ENCODE measurements around the gene CALU. TPM values are rescaled to one million over a fixed set of nuclear protein-coding genes. Genes with fewer than 3 reads are reported as not detected.

The CALU gene
- total RNA-seq, 2 experiments from 2014 or later = 34.8 to 35.5 TPM

GRCh38 chr7:128739990-128740682 lies 977 bp downstream of the CALU start:
- ChIA-PET POLR2A (interaction anchor here (0.6 to 2.0 kb wide), 7 partner anchors 17 to 637 kb away, joined by 3 to 7 read pairs (median 3); partner anchors contain the start of gene ATP6V1F), CTCF (interaction anchor here (0.8 to 2.5 kb wide), 8 partner anchors 9 to 628 kb away, joined by 3 to 9 read pairs (median 5); no protein-coding TSS in a partner anchor)
- H3K4me1 Mint-ChIP-seq (ENCODE audit: low read depth) = peaks cover 40% of the 10 kb centered on the region
- no peak for DNase-seq
- H3K4me3 Mint-ChIP-seq = peak overlapping the region; percentile 91
- peak overlapping the region; percentile 95 for H3K27ac Mint-ChIP-seq
- H3K36me3 Mint-ChIP-seq (ENCODE audit: low read depth) = peaks cover 23% of the 10 kb centered on the region
- H3K9me3 Mint-ChIP-seq (ENCODE audit: insufficient read depth) = no peaks in the 10 kb centered on the region
- ATAC-seq = no peak
- H3K27me3 Mint-ChIP-seq (ENCODE audit: low read depth) = peaks cover under 1% of the 10 kb centered on the region

- Mint-ChIP-seq H3K27me3 (ENCODE audit: low read depth) (no peaks in the 10 kb centered on the region), H3K4me1 (ENCODE audit: low read depth) (peaks cover 45% of the 10 kb centered on the region), H3K4me3 (no peak overlapping the region), H3K9me3 (ENCODE audit: insufficient read depth) (no peaks in the 10 kb centered on the region), H3K27ac (no peak overlapping the region), H3K36me3 (ENCODE audit: low read depth) (peaks cover 29% of the 10 kb centered on the region)
- ChIA-PET CTCF (interaction anchor here (0.8 to 2.5 kb wide), 4 partner anchors 9 to 350 kb away, joined by 3 to 7 read pairs (median 6); no protein-coding TSS in a partner anchor), POLR2A (interaction anchor here (0.9 kb wide), 1 partner anchor 122 kb away, joined by 3 read pairs; no protein-coding TSS in a partner anchor)
- ATAC-seq (no peak), DNase-seq (no peak)
Observed at GRCh38 chr7:128740996-128741395, 1.8 kb downstream of the CALU start.

GRCh38 chr7:128741491-128741890 lies 2.3 kb downstream of the CALU start:
- ATAC-seq (no peak), DNase-seq (no peak)
- H3K36me3 Mint-ChIP-seq (ENCODE audit: low read depth) = peaks cover 29% of the 10 kb centered on the region
- H3K27ac Mint-ChIP-seq = no peak overlapping the region
- H3K9me3 Mint-ChIP-seq (ENCODE audit: insufficient read depth) = no peaks in the 10 kb centered on the region
- H3K4me3 Mint-ChIP-seq = no peak overlapping the region
- no peaks in the 10 kb centered on the region for H3K27me3 Mint-ChIP-seq (ENCODE audit: low read depth)
- H3K4me1 Mint-ChIP-seq (ENCODE audit: low read depth) = peaks cover 45% of the 10 kb centered on the region
- ChIA-PET POLR2A (no interaction called here), CTCF (interaction anchor here (0.8 to 1.5 kb wide), 3 partner anchors 9 to 15 kb away, joined by 3 to 5 read pairs (median 3); no protein-coding TSS in a partner anchor)

DNA sequence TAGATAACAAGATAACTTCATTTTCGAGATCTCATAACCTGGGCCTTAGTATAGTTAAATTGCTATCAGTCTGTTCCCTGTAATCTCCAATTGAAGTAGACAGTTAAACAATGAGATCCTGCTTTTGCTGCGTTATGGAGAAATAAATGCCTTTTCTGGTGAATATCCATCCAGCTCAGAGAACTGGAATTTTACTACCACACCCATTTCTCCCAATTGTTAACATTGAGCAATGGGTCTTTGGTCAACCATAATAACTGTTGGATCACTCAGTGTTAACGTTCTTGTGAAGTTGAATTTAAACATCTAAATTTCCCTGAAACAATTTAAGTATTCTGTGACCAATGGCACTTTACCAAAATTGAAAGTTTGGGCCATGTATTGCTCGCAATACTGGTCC lies 3.0 kb downstream of the CALU start:
- ATAC-seq = no peak
- Mint-ChIP-seq H3K4me1 (ENCODE audit: low read depth) (peaks cover 45% of the 10 kb centered on the region), H3K27ac (no peak overlapping the region), H3K27me3 (ENCODE audit: low read depth) (no peaks in the 10 kb centered on the region), H3K4me3 (no peak overlapping the region), H3K36me3 (ENCODE audit: low read depth) (peaks cover 33% of the 10 kb centered on the region), H3K9me3 (ENCODE audit: insufficient read depth) (no peaks in the 10 kb centered on the region)
- ChIA-PET POLR2A (no interaction called here), CTCF (interaction anchor here (0.9 to 1.5 kb wide), 2 partner anchors 8 to 14 kb away, joined by 3 to 5 read pairs; no protein-coding TSS in a partner anchor)
- DNase-seq = no peak

DNA sequence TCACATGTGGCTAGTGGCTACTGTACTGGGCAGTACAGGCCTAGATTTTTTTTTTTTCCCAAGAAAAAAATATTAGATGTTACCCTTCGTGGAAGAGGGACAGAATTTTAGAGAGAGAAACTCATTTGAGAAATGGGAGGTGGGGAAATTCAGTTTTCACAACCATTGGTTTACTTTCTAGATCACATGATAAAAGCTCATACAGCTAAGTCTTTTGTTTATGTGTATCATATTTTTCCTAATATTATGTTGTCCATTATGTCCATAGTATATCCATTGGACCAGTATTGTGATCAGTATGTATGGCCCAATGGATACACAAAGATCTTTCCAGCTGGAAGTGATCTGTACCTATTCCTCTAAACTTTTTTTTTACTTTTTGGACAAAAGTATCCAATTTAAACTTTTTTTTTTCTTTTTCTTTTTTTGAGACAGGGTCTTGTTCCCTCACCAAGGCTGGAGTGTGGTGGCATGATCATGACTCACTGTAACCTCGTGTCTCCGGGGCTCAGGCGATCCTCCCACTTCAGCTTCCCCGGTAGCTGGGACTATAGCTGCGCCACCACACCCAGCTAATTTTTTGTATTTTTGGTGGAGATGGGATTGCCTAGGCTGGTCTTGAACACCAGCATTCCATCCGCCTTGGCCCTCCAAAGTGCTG lies 4.1 kb downstream of the CALU start:
- Mint-ChIP-seq H3K9me3 (ENCODE audit: insufficient read depth) (no peaks in the 10 kb centered on the region), H3K4me3 (no peak overlapping the region), H3K4me1 (ENCODE audit: low read depth) (peaks cover 42% of the 10 kb centered on the region), H3K27ac (no peak overlapping the region), H3K27me3 (ENCODE audit: low read depth) (no peaks in the 10 kb centered on the region), H3K36me3 (ENCODE audit: low read depth) (peaks cover 41% of the 10 kb centered on the region)
- DNase-seq (no peak), ATAC-seq (no peak)
- POLR2A ChIA-PET = interaction anchor here (0.6 kb wide), 1 partner anchor 966 kb away, joined by 3 read pairs; no protein-coding TSS in a partner anchor
- CTCF ChIA-PET = interaction anchor here (1.0 to 1.5 kb wide), 2 partner anchors 11 to 13 kb away, joined by 3 to 5 read pairs; no protein-coding TSS in a partner anchor

- ChIA-PET CTCF (no interaction called here), POLR2A (no interaction called here)
- Mint-ChIP-seq H3K4me3 (no peak overlapping the region), H3K27me3 (ENCODE audit: low read depth) (no peaks in the 10 kb centered on the region), H3K9me3 (ENCODE audit: insufficient read depth) (no peaks in the 10 kb centered on the region), H3K36me3 (ENCODE audit: low read depth) (peaks cover 51% of the 10 kb centered on the region), H3K27ac (no peak overlapping the region), H3K4me1 (ENCODE audit: low read depth) (peaks cover 36% of the 10 kb centered on the region)
- ATAC-seq (no peak), DNase-seq (no peak)
Observed at GRCh38 chr7:128744366-128744905, 5.3 kb downstream of the CALU start.

GRCh38 chr7:128745706-128746105 lies 6.5 kb downstream of the CALU start:
- no peaks in the 10 kb centered on the region for H3K27me3 Mint-ChIP-seq (ENCODE audit: low read depth)
- ATAC-seq = no peak
- ChIA-PET POLR2A (no interaction called here), CTCF (interaction anchor here (1.2 kb wide), 1 partner anchor 345 kb away, joined by 3 read pairs; no protein-coding TSS in a partner anchor)
- no peak overlapping the region for H3K4me3 Mint-ChIP-seq
- no peak overlapping the region for H3K27ac Mint-ChIP-seq
- no peak for DNase-seq
- H3K36me3 Mint-ChIP-seq (ENCODE audit: low read depth) = peaks cover 54% of the 10 kb centered on the region
- H3K4me1 Mint-ChIP-seq (ENCODE audit: low read depth) = peaks cover 30% of the 10 kb centered on the region
- no peaks in the 10 kb centered on the region for H3K9me3 Mint-ChIP-seq (ENCODE audit: insufficient read depth)

DNA sequence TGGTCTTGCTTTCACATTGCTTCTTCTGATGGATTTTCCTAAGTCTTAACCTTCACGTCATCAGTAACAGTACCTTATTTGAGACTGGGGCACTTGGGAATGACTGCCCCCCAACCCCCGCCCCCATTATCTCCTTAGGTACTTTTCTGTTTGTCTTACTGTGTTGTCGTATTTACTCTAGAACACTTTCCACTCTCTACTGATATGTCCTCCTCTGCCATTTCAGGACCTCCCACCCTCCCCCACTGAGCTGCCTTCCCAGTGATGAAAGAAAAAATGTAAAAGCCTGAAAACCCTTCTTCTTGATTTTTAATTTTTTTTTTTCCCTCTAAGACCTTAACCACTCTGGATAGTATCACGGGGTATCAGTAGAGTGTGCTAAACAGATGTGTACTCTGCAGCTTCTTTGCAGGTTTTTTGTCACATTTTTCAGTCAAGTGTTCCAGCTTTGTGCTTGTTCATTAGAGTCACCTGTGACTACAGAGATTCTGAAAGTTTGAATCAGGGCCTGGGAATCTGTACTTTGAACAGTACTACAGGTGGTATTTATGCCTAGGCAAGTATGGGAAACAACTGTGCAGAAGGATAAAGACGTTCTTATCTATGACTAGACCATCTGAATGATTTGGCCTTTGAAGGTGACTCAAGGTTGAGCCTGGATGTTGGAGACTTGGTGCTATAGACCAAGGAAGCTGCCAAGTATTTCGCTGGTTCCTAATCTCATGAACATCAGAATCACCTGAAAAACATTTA lies 8.3 kb downstream of the CALU start:
- ATAC-seq = no peak
- POLR2A ChIA-PET = interaction anchor here (0.8 kb wide), 1 partner anchor 9 kb away, joined by 3 read pairs; the partner anchor contains the start of gene CALU
- H3K27ac Mint-ChIP-seq = no peak overlapping the region
- CTCF ChIA-PET = interaction anchor here (1.1 kb wide), 2 partner anchors 9 to 136 kb away, joined by 3 read pairs; no protein-coding TSS in a partner anchor
- H3K4me1 Mint-ChIP-seq (ENCODE audit: low read depth) = peaks cover 15% of the 10 kb centered on the region
- H3K36me3 Mint-ChIP-seq (ENCODE audit: low read depth) = peaks cover 46% of the 10 kb centered on the region
- no peak for DNase-seq
- H3K27me3 Mint-ChIP-seq (ENCODE audit: low read depth) = no peaks in the 10 kb centered on the region
- no peaks in the 10 kb centered on the region for H3K9me3 Mint-ChIP-seq (ENCODE audit: insufficient read depth)
- H3K4me3 Mint-ChIP-seq = no peak overlapping the region

DNA sequence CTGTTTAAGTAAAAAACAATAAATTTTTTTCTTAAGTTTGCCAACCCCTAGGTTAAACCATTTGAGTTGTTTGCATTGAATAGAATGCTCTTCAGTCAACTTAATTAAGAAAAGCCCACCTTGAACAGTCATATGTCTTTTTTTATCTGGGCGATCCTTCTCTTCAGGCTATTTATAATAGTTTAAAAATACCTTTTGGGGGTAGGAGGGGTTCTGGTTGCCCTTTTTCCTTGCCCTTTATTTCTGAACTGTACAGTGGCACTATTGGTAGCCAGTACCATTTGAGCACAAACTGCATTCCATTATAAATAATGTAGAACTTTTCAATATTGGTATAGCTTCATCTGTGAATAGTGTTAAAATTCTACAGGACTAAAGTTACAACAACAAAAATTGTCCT lies 13.1 kb downstream of the CALU start:
- no peak overlapping the region for H3K27ac Mint-ChIP-seq
- H3K36me3 Mint-ChIP-seq (ENCODE audit: low read depth) = peaks cover 58% of the 10 kb centered on the region
- POLR2A ChIA-PET = no interaction called here
- no peak overlapping the region for H3K4me3 Mint-ChIP-seq
- H3K27me3 Mint-ChIP-seq (ENCODE audit: low read depth) = no peaks in the 10 kb centered on the region
- no peaks in the 10 kb centered on the region for H3K4me1 Mint-ChIP-seq (ENCODE audit: low read depth)
- no peaks in the 10 kb centered on the region for H3K9me3 Mint-ChIP-seq (ENCODE audit: insufficient read depth)
- CTCF ChIA-PET = interaction anchor here (1.0 to 2.4 kb wide), 2 partner anchors 11 to 14 kb away, joined by 3 to 9 read pairs; partner anchors contain the start of gene CALU
- no peak for ATAC-seq
- no peak for DNase-seq

DNA sequence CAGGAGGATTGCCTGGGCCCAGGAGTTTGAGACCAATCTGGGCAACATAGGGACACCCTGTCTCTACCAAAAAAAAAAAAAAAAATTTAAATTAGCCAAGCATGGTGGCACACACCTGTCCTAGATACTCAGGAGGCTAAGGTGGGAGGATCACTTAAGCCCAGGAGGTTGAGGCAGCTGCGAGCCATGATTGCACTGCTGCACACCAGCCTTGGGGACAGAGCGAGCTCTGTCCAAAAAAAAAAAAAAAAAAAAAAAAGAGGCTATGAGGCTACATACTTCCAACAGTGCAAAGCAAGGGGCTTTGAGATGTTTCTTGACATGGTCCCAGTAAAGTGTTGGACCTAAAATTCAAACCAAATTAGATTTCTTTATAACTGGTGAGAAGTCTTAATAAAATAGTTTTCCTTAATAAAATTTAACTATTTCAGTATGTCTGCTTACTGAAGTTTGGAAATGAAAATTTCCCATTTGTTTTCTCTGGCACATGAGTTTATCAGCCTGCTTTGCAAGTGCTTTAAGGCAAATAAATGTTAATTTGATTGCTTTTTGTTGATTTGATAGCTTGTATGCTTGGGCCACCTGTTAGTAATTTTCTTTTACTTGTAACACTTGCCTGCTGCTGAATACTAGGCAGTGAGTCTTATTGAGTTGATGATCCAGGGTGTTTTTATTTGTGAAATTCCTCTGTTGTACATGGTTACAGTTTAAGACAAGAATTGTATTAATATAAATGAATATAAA lies 16.1 kb downstream of the CALU start:
- CTCF ChIA-PET = interaction anchor here (1.3 to 1.6 kb wide), 2 partner anchors 13 to 108 kb away, joined by 3 to 5 read pairs; partner anchors contain the start of gene ATP6V1F
- Mint-ChIP-seq H3K27me3 (ENCODE audit: low read depth) (no peaks in the 10 kb centered on the region), H3K9me3 (ENCODE audit: insufficient read depth) (no peaks in the 10 kb centered on the region), H3K4me3 (no peak overlapping the region), H3K27ac (no peak overlapping the region), H3K36me3 (ENCODE audit: low read depth) (peaks cover 47% of the 10 kb centered on the region), H3K4me1 (ENCODE audit: low read depth) (no peaks in the 10 kb centered on the region)
- POLR2A ChIA-PET = no interaction called here
- ATAC-seq = no peak
- DNase-seq = no peak
